Metanephros (tissue), 1 donor: ENCODE data around the gene ASPDH. TPM values are rescaled to one million over a fixed set of nuclear protein-coding genes. Genes with fewer than 3 reads are reported as not detected.

Experiments
- total RNA-seq: library from RNA; depleted of rRNA; stranded (reverse); fragments of >200 nt; gene quantifications from one replicate; pipeline ENCODE4 v1.2.3, GENCODE V29; 2014

Gene ASPDH
- total RNA-seq, result 5.7 TPM

GRCh38 chr19:50513746-50514345, at the start of gene ASPDH:
ASPDH (minus strand) TSS chr19:50513913; CDS start chr19:50513823, 90 bp downstream.

DNA sequence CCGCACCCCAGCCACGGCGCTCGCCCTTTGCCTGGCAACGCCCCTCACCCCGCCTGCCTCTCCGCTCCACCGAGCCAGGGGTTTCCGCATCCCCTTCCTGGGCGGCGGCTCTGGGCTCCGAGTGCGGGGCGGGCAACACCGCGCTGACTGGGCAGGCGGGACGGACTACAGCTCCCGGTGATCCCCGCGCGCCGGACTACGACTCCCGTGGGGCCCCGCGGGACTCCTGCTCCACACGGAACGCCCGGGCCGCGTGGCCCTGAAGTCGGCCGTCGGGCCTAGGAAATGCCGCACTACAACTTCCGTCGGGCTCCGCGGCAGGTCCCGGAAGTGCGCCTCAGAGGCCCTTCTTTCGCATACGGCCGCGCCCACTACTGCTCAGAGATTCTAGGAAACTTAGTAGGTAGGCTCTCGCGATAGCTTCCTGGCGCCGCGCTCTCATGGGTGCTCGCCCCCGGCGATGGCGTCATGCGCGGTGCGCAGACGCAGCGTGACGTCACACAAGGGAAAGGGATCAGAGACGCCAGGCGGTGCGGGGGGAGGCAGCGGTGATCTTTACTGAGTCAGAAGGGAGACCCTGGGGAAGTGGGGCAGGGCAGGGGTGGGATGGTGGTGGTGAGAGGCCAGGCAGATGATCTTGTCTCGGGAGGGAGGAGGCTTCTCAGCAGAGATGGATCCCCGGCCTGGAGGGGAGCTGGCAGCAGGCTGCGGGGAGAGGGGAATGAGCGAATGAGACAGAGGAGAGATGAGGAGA, 2.5 kb downstream of the ASPDH start, which contains the start of gene JOSD2:
JOSD2 (minus strand) TSS at position 123 of the 754 bp plus-strand sequence. CDS start 760 bp downstream, outside the sequence.

GRCh38 chr19:50476224-50476906, 37.3 kb downstream of the ASPDH start, which contains the start of the genes EMC10 and GARIN5A:
EMC10 (plus strand) TSS chr19:50476507; CDS start chr19:50476545, 38 bp downstream.
GARIN5A (minus strand) TSS chr19:50476848; CDS start chr19:50476388, 460 bp downstream.

Other genes with a start within 250 kb of the ASPDH start
- gene KCNC3, start 184.5 kb downstream of the ASPDH start, total RNA-seq, result 7.8 TPM
- 6.8 TPM for gene NAPSA, start 148.3 kb downstream of the ASPDH start, total RNA-seq
- gene NR1H2, start 137.5 kb downstream of the ASPDH start, total RNA-seq, result 55.1 TPM
- 56.6 TPM for gene POLD1, start 129.6 kb downstream of the ASPDH start, total RNA-seq
- gene SPIB, start 95.0 kb downstream of the ASPDH start, total RNA-seq, result 1.5 TPM
- gene MYBPC2, start 81.0 kb downstream of the ASPDH start, total RNA-seq, result 41.0 TPM
- gene EMC10, start 37.4 kb downstream of the ASPDH start, total RNA-seq, result 107 TPM
- 4.4 TPM for gene GARIN5A, start 37.1 kb downstream of the ASPDH start, total RNA-seq
- 18.8 TPM for gene JOSD2, start 2.7 kb downstream of the ASPDH start, total RNA-seq
- 35.3 TPM for gene LRRC4B, start 54.5 kb upstream of the ASPDH start, total RNA-seq
- gene SYT3, start 126.0 kb upstream of the ASPDH start, total RNA-seq, result 0.76 TPM
- gene C19orf81, start 135.5 kb upstream of the ASPDH start, total RNA-seq, result 6.2 TPM
- 10.2 TPM for gene SHANK1, start 205.9 kb upstream of the ASPDH start, total RNA-seq
- 61.6 TPM for gene CLEC11A, start 209.5 kb upstream of the ASPDH start, total RNA-seq